ENCODE data around the gene ERICH2. TPM values are rescaled to one million over a fixed set of nuclear protein-coding genes. Genes with fewer than 3 reads are reported as not detected.

ERICH2 gene
- total and polyA plus RNA-seq, 7 donors = not detected

- Histone ChIP-seq H3K4me3 (no peak overlapping the region), H3K27ac (no peak overlapping the region), H3K9me3 (no peaks in the 10 kb centered on the region), H3K4me1 (peaks cover 0 to 87% (median 85%) of the 10 kb centered on the region in 4 donors), H3K36me3 (no peaks in the 10 kb centered on the region), H3K27me3 (peaks cover 90 to 100% (median 98%) of the 10 kb centered on the region in 3 donors)
- peak in 1 of 4 donors; percentile 10 for TF ChIP-seq POLR2AphosphoS5 (IDR thresholded peaks at IDR 0.05)
- no peak for TF ChIP-seq CTCF (IDR thresholded peaks at IDR 0.05)
- no peak for TF ChIP-seq EP300 (IDR thresholded peaks at IDR 0.05)
- TF ChIP-seq POLR2A (IDR thresholded peaks at IDR 0.05) = no peak
- intact Hi-C loops (cut with DNase I) = loop anchor here (5.0 kb wide), 2 partner anchors 497 to 582 kb away; no protein-coding TSS in a partner anchor
- DNase-seq = no peak
- 8 to 17% methylated on average over 30 of the region's 30 CpGs for WGBS, 2 donors
Measured at GRCh38 chr2:170818752-170819470, 48.7 kb downstream of the ERICH2 start.

GRCh38 chr2:170819680-170820664 lies 49.8 kb downstream of the ERICH2 start:
- Histone ChIP-seq H3K4me3 (peak overlapping the region in 1 of 4 donors; percentile 11), H3K27ac (no peak overlapping the region), H3K27me3 (peaks cover 81 to 100% (median 94%) of the 10 kb centered on the region in 3 donors), H3K36me3 (no peaks in the 10 kb centered on the region), H3K9me3 (no peaks in the 10 kb centered on the region), H3K4me1 (peaks cover 0 to 85% (median 84%) of the 10 kb centered on the region in 4 donors)
- WGBS, 2 donors = 14 to 21% methylated on average over 45 of the region's 45 CpGs
- TF ChIP-seq CTCF (IDR thresholded peaks at IDR 0.05) (no peak), EP300 (IDR thresholded peaks at IDR 0.05) (no peak), POLR2AphosphoS5 (IDR thresholded peaks at IDR 0.05) (no peak), POLR2A (IDR thresholded peaks at IDR 0.05) (no peak)
- intact Hi-C loops (cut with DNase I) = loop anchor here (5.0 kb wide), 2 partner anchors 498 to 583 kb away; no protein-coding TSS in a partner anchor
- no peak for DNase-seq

GRCh38 chr2:170820757-170821530 lies 50.8 kb downstream of the ERICH2 start:
- H3K27ac ChIP-seq = no peak overlapping the region
- 20 to 26% methylated on average over 18 of the region's 18 CpGs for WGBS, 2 donors
- H3K27me3 ChIP-seq = peaks cover 73 to 97% (median 85%) of the 10 kb centered on the region in 3 donors
- no peak for TF ChIP-seq POLR2A (IDR thresholded peaks at IDR 0.05)
- no peak for TF ChIP-seq POLR2AphosphoS5 (IDR thresholded peaks at IDR 0.05)
- TF ChIP-seq CTCF (IDR thresholded peaks at IDR 0.05) = no peak
- no peak for TF ChIP-seq EP300 (IDR thresholded peaks at IDR 0.05)
- peak overlapping the region in 1 of 4 donors; percentile 11 for H3K4me3 ChIP-seq
- peaks cover 0 to 77% (median 74%) of the 10 kb centered on the region in 4 donors for H3K4me1 ChIP-seq
- no peaks in the 10 kb centered on the region for H3K9me3 ChIP-seq
- no peaks in the 10 kb centered on the region for H3K36me3 ChIP-seq
- intact Hi-C loops (cut with DNase I) = no loop called here
- DNase-seq = no peak

- Histone ChIP-seq H3K9me3 (no peaks in the 10 kb centered on the region), H3K27me3 (peaks cover 65 to 96% (median 77%) of the 10 kb centered on the region in 3 donors), H3K4me3 (peak overlapping the region in 1 of 4 donors; percentile 48), H3K36me3 (no peaks in the 10 kb centered on the region), H3K4me1 (peaks cover 0 to 70% (median 67%) of the 10 kb centered on the region in 4 donors), H3K27ac (no peak overlapping the region)
- intact Hi-C loops (cut with DNase I) = no loop called here
- WGBS, 2 donors = 15 to 39% methylated on average over 40 of the region's 40 CpGs
- no peak for DNase-seq
- TF ChIP-seq CTCF (IDR thresholded peaks at IDR 0.05) (no peak), POLR2A (IDR thresholded peaks at IDR 0.05) (no peak), POLR2AphosphoS5 (IDR thresholded peaks at IDR 0.05) (no peak), EP300 (IDR thresholded peaks at IDR 0.05) (no peak)
Measured at GRCh38 chr2:170821531-170822289, 51.5 kb downstream of the ERICH2 start.

Data from sigmoid colon (tissue), 7 donors.